ENCODE results near the gene ISX. TPM values are rescaled to one million over a fixed set of nuclear protein-coding genes. Genes with fewer than 3 reads are reported as not detected.

Gene ISX
- total RNA-seq, 1 donor from 2014 or later = not detected

DNA sequence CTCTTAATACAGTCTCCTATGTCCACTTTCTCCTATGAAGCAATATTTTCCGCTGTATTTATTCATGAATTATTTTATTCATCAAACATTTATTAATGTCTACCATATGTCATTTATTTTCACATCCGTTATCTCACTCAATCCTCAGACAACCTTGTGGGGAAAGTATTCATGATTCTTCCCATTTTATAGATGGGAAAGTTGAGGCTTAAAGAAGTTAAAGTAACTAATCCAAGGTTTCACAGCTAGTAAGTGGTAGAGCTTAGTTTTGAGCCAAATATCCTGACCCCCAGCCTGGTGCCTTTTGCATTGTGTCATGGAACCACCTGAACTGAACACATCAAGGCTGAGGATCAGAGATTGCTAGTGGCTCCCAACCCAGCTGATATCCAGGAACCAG lies 66.6 kb downstream of the ISX start:
- no peak for TF ChIP-seq CTCF (conservative IDR thresholded peaks at IDR 0.05; ENCODE audit: low read depth, low read length)
- DNase-seq (ENCODE audit: low read depth) = no peak
- H3K4me3 ChIP-seq (ENCODE audit: low read depth, low read length) = no peak overlapping the region

GRCh38 chr22:35133702-35134380 lies 67.9 kb downstream of the ISX start:
- TF ChIP-seq CTCF (conservative IDR thresholded peaks at IDR 0.05; ENCODE audit: low read depth, low read length) = no peak
- H3K4me3 ChIP-seq (ENCODE audit: low read depth, low read length) = no peak overlapping the region
- no peak for DNase-seq (ENCODE audit: low read depth)

GRCh38 chr22:35134637-35135036 lies 68.7 kb downstream of the ISX start:
- no peak for TF ChIP-seq CTCF (conservative IDR thresholded peaks at IDR 0.05; ENCODE audit: low read depth, low read length)
- H3K4me3 ChIP-seq (ENCODE audit: low read depth, low read length) = no peak overlapping the region
- no peak for DNase-seq (ENCODE audit: low read depth)

- H3K4me3 ChIP-seq (ENCODE audit: low read depth, low read length) = no peak overlapping the region
- DNase-seq (ENCODE audit: low read depth) = no peak
- TF ChIP-seq CTCF (conservative IDR thresholded peaks at IDR 0.05; ENCODE audit: low read depth, low read length) = no peak
Observed at GRCh38 chr22:35135165-35135564, 69.2 kb downstream of the ISX start.

Other genes starting within 250 kb of the ISX start
- gene HMGXB4, start 191.3 kb downstream of the ISX start, total RNA-seq = 22.4 and 24.7 TPM in 2 replicates
- 17.2 and 24.0 TPM in 2 replicates for gene TOM1, start 233.7 kb downstream of the ISX start, total RNA-seq

Data from epithelial cell of proximal tubule (primary cell).